Stimulated activated naive CD8-positive, alpha-beta T cell treated with anti-CD3 and anti-CD28 coated beads, Interleukin-15, Interleukin-2, amounts not matched to agents 100 ng/mL and 50 ng/mL, for 24 hours (primary cell): ENCODE results near the gene LMBR1.
"Not testable (repeated sequence)": the region's sequence is repeated elsewhere in the genome, so short reads cannot be mapped to it uniquely, and the experiment has no call there.

Source experiments
- H3K27ac Mint-ChIP-seq: one replicate; pipeline ENCODE4 v1.8.0; 2021; ENCODE audit warnings: mild to moderate bottlenecking, mixed read lengths
- H3K27me3 Mint-ChIP-seq: one replicate; pipeline ENCODE4 v1.8.0; 2021; ENCODE audit warnings: mixed read lengths
- H3K36me3 Mint-ChIP-seq: one replicate; pipeline ENCODE4 v1.8.0; 2021; ENCODE audit warnings: low read depth, mixed read lengths
- H3K4me1 Mint-ChIP-seq: one replicate; pipeline ENCODE4 v1.8.0; 2021; ENCODE audit warnings: low read depth, mixed read lengths
- H3K4me3 Mint-ChIP-seq: one replicate; pipeline ENCODE4 v1.8.0; 2021; ENCODE audit warnings: mild to moderate bottlenecking, mixed read lengths
- H3K9me3 Mint-ChIP-seq: one replicate; pipeline ENCODE4 v1.8.0; 2021; ENCODE audit warnings: mixed read lengths

LMBR1 gene

DNA sequence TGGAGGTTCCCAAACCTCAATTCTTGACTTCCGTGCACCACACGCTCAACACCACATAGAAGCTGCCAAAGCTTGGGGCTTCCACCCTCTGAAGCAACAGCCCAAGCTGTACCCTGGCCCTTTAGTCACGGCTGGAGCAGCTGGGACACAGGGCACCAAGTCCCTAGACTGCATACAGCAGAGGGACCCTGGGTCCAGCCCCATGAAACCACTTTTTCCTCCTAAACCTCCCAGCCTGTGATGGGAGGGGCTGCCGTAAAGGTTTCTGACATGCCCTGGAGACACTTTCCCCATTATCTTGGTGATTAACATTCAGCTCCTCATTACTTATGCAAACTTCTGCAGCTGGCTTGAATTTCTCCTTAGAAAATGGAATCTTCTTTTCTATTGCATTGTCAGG, 194.5 kb downstream of the LMBR1 start:
- not testable (repeated sequence) for H3K27me3 Mint-ChIP-seq, H3K4me1 Mint-ChIP-seq, H3K4me3 Mint-ChIP-seq, H3K27ac Mint-ChIP-seq
- Mint-ChIP-seq H3K9me3 (peaks cover 40% of the 10 kb centered on the region), H3K36me3 (peaks cover 74% of the 10 kb centered on the region)

DNA sequence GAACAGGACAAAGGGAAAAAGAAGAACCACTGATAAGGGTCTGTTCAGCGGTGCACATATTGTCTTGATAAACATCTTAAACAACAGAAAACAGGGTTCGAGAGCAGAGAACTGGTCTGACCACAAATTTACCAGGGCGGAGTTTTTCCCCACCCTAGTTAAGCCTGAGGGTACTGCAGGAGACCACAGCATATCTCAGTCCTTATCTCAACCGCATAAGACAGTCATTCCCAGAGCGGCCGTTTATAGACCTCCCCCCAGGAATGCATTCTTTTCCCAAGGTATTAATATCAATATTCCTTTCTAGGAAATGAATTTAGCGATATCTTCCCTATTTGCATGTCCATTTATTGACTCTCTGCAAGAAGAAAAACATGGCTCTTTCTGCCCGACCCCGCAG, 195.7 kb downstream of the LMBR1 start:
- Mint-ChIP-seq H3K36me3 (peaks cover 75% of the 10 kb centered on the region), H3K9me3 (peaks cover 42% of the 10 kb centered on the region)
- not testable (repeated sequence) for H3K4me3 Mint-ChIP-seq, H3K4me1 Mint-ChIP-seq, H3K27me3 Mint-ChIP-seq, H3K27ac Mint-ChIP-seq

DNA sequence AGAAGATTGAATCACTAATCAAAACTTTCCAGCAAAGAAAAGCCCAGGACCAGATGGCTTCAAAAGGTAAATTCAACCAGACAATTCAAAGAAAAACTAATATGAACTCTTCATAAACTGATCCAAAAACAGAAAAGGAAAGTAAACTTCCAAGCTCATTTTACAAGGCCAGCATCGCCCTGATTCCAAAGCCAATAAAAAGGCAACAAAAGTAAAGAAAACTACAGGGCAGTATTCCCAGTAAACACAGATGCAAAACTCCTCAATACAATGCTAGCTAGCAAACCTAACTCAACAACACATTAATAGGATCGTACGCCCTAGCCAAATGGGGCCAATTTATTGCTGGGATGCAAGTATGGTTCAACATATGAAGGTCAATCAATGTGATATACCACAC, 199.4 kb downstream of the LMBR1 start:
- H3K27ac Mint-ChIP-seq = no peak overlapping the region
- H3K4me3 Mint-ChIP-seq = no peak overlapping the region
- no peaks in the 10 kb centered on the region for H3K27me3 Mint-ChIP-seq
- peaks cover 32% of the 10 kb centered on the region for H3K9me3 Mint-ChIP-seq
- peaks cover 55% of the 10 kb centered on the region for H3K36me3 Mint-ChIP-seq
- H3K4me1 Mint-ChIP-seq = no peaks in the 10 kb centered on the region

GRCh38 chr7:156692849-156693248, 200.1 kb downstream of the LMBR1 start:
- no peak overlapping the region for H3K4me3 Mint-ChIP-seq
- no peaks in the 10 kb centered on the region for H3K4me1 Mint-ChIP-seq
- peaks cover 28% of the 10 kb centered on the region for H3K9me3 Mint-ChIP-seq
- no peak overlapping the region for H3K27ac Mint-ChIP-seq
- H3K27me3 Mint-ChIP-seq = no peaks in the 10 kb centered on the region
- H3K36me3 Mint-ChIP-seq = peaks cover 55% of the 10 kb centered on the region

DNA sequence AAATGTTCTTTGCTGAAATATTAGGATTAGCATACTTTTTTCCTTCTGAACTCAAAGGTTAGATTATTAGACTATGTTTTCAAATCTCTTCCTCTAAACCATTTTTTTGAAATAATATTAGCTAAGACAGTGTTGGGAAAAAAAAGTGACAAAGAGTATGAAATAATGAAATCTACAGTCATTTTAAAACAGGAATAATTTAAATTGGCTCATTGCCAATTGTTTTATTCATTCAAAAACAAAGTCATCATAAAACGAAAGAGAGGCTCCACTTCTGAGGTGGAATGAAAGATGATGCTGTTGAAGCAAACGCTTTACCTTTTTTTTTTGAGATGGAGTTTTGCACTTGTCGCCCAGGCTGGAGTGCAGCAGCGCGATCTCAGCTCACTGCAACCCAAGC, 201.2 kb downstream of the LMBR1 start:
- H3K4me1 Mint-ChIP-seq = no peaks in the 10 kb centered on the region
- no peaks in the 10 kb centered on the region for H3K27me3 Mint-ChIP-seq
- peaks cover 49% of the 10 kb centered on the region for H3K36me3 Mint-ChIP-seq
- peaks cover 20% of the 10 kb centered on the region for H3K9me3 Mint-ChIP-seq
- H3K4me3 Mint-ChIP-seq = no peak overlapping the region
- no peak overlapping the region for H3K27ac Mint-ChIP-seq

GRCh38 chr7:156684661-156685060, 208.3 kb downstream of the LMBR1 start:
- Mint-ChIP-seq H3K27ac (no peak overlapping the region), H3K4me1 (no peaks in the 10 kb centered on the region), H3K36me3 (peaks cover 41% of the 10 kb centered on the region), H3K4me3 (no peak overlapping the region), H3K9me3 (no peaks in the 10 kb centered on the region), H3K27me3 (no peaks in the 10 kb centered on the region)

DNA sequence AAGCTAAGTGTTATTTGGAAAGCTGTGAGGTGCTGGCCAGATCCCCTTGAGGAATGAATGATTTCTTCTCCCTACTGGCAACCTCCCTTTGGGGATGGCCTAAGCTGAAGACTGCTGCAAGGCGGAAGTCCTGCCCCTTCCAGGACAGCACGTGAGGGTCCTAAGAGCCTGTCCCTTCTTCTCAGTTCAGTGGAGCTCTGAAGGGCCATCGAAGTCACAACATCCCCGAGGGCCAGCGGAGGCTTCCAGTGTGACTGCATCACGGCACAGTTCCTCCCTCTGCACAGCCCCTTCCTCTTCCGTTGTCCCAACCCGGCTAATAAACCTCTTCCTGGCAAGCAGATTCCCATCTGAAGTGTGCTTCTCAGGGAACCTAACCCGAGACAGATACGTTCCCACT, 208.7 kb downstream of the LMBR1 start:
- H3K27ac Mint-ChIP-seq = no peak overlapping the region

DNA sequence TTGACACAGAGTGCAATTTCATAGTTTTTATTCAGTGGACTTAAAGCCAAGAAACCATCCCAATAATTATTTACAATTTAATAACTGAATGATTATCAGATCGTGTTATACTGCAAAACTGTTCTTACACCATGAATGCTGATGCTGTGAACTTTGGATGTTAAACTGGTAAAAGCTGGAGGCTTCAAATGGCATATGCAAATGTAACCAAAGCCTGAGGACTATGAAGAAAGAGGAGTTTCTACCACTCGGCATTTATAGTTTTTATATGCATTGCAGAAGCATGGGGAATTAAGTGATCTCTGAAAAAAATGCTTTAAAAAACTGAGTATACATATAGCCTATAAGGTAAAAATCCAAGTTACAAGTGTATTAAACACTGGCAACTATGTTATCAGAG, 210.1 kb downstream of the LMBR1 start:
- no peaks in the 10 kb centered on the region for H3K9me3 Mint-ChIP-seq
- H3K27me3 Mint-ChIP-seq = no peaks in the 10 kb centered on the region
- peaks cover 42% of the 10 kb centered on the region for H3K36me3 Mint-ChIP-seq

More for the DNA sequence above, 208.7 kb downstream of the LMBR1 start:
- H3K27me3 Mint-ChIP-seq = no peaks in the 10 kb centered on the region
- no peaks in the 10 kb centered on the region for H3K4me1 Mint-ChIP-seq
- no peak overlapping the region for H3K4me3 Mint-ChIP-seq
- peaks cover 41% of the 10 kb centered on the region for H3K36me3 Mint-ChIP-seq
- H3K9me3 Mint-ChIP-seq = no peaks in the 10 kb centered on the region

GRCh38 chr7:156680281-156680680, 212.7 kb downstream of the LMBR1 start:
- peaks cover 50% of the 10 kb centered on the region for H3K36me3 Mint-ChIP-seq

More for the DNA sequence above, 210.1 kb downstream of the LMBR1 start:
- no peaks in the 10 kb centered on the region for H3K4me1 Mint-ChIP-seq
- H3K4me3 Mint-ChIP-seq = no peak overlapping the region
- no peak overlapping the region for H3K27ac Mint-ChIP-seq

GRCh38 chr7:156677374-156678054, 215.5 kb downstream of the LMBR1 start:
- no peaks in the 10 kb centered on the region for H3K4me1 Mint-ChIP-seq
- no peaks in the 10 kb centered on the region for H3K27me3 Mint-ChIP-seq
- H3K36me3 Mint-ChIP-seq = peaks cover 47% of the 10 kb centered on the region
- no peak overlapping the region for H3K4me3 Mint-ChIP-seq
- H3K9me3 Mint-ChIP-seq = no peaks in the 10 kb centered on the region
- no peak overlapping the region for H3K27ac Mint-ChIP-seq

More at GRCh38 chr7:156680281-156680680, 212.7 kb downstream of the LMBR1 start:
- Mint-ChIP-seq H3K9me3 (no peaks in the 10 kb centered on the region), H3K27me3 (no peaks in the 10 kb centered on the region), H3K27ac (no peak overlapping the region), H3K4me3 (no peak overlapping the region), H3K4me1 (no peaks in the 10 kb centered on the region)

DNA sequence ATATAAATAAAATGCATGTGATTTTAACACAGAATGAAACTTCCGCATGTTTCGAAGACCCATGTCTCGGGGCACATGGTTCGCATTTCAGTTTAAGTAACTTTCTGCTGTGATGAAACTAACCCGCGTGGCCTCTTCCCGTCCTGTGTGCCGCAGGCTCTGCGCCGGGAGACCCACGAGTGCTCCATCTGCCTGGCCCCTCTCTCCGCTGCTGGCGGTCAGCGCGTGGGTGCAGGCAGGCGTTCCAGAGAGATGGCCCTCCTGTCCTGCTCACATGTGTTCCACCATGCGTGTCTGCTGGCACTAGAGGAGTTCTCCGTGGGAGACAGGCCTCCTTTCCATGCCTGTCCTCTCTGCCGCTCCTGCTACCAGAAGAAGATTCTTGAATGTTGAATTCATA, 216.7 kb downstream of the LMBR1 start:
- Mint-ChIP-seq H3K4me3 (no peak overlapping the region), H3K27ac (no peak overlapping the region), H3K4me1 (no peaks in the 10 kb centered on the region), H3K27me3 (no peaks in the 10 kb centered on the region), H3K9me3 (no peaks in the 10 kb centered on the region), H3K36me3 (peaks cover 43% of the 10 kb centered on the region)

DNA sequence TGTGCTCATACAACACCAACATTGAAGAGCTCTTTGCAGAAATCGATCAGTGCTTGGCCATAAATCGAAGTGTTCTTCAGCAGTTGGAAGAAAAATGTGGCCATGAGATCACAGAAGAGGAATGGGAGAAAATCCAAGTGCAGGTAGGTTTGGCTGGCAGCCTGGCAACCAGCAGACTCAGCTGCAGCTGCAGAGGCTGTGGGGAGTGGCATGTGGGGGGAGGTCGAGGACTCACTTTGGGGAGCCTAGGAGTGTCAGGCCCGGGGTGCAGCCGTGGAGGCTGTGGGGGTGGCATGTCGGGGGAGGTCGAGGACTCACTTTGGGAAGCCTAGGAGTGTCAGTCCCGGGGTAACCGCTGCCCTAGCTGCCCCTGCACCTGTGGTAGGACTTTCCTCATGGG, 217.3 kb downstream of the LMBR1 start:
- Mint-ChIP-seq H3K27me3 (no peaks in the 10 kb centered on the region), H3K4me1 (no peaks in the 10 kb centered on the region), H3K4me3 (no peak overlapping the region), H3K27ac (no peak overlapping the region), H3K9me3 (no peaks in the 10 kb centered on the region), H3K36me3 (peaks cover 39% of the 10 kb centered on the region)

DNA sequence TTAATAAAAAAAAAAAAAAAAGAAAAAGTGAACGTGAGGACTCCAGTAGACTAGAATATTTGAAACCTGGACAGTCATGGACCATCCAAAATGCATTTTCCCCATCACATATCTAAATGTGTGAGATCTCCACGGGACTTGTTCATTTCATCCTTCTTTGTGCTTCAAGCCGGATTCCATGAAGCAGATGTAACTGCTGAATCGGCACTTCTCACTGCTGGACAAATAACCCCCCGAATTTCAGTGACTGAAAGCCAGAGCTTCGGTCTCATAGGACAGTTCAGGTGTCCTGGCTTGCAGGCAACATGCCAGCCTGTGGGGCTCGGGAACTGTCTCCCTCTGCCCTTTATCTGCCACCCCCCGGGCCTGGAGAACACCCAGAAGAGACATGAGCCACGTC, 219.1 kb downstream of the LMBR1 start:
- no peaks in the 10 kb centered on the region for H3K9me3 Mint-ChIP-seq
- peaks cover 35% of the 10 kb centered on the region for H3K36me3 Mint-ChIP-seq
- H3K27ac Mint-ChIP-seq = no peak overlapping the region
- H3K4me1 Mint-ChIP-seq = no peaks in the 10 kb centered on the region
- H3K4me3 Mint-ChIP-seq = no peak overlapping the region
- H3K27me3 Mint-ChIP-seq = no peaks in the 10 kb centered on the region

GRCh38 chr7:156673454-156673853, 219.5 kb downstream of the LMBR1 start:
- H3K27me3 Mint-ChIP-seq = no peaks in the 10 kb centered on the region
- H3K4me1 Mint-ChIP-seq = no peaks in the 10 kb centered on the region
- H3K36me3 Mint-ChIP-seq = peaks cover 31% of the 10 kb centered on the region
- H3K4me3 Mint-ChIP-seq = no peak overlapping the region
- no peaks in the 10 kb centered on the region for H3K9me3 Mint-ChIP-seq
- no peak overlapping the region for H3K27ac Mint-ChIP-seq

- peaks cover 5% of the 10 kb centered on the region for H3K4me1 Mint-ChIP-seq
- H3K9me3 Mint-ChIP-seq = no peaks in the 10 kb centered on the region
Observed at GRCh38 chr7:156669035-156669828, 223.8 kb downstream of the LMBR1 start.

More at GRCh38 chr7:156669035-156669828, 223.8 kb downstream of the LMBR1 start:
- H3K4me3 Mint-ChIP-seq = no peak overlapping the region
- H3K27me3 Mint-ChIP-seq = no peaks in the 10 kb centered on the region
- no peak overlapping the region for H3K27ac Mint-ChIP-seq
- H3K36me3 Mint-ChIP-seq = peaks cover 8% of the 10 kb centered on the region
